ENCODE measurements around the gene NFYA.
A peak's percentile ranks its signal among the peaks of the same experiment; 100 is the strongest.
"Not testable (repeated sequence)": the region's sequence is repeated elsewhere in the genome, so short reads cannot be mapped to it uniquely, and the experiment has no call there.

The NFYA gene

DNA sequence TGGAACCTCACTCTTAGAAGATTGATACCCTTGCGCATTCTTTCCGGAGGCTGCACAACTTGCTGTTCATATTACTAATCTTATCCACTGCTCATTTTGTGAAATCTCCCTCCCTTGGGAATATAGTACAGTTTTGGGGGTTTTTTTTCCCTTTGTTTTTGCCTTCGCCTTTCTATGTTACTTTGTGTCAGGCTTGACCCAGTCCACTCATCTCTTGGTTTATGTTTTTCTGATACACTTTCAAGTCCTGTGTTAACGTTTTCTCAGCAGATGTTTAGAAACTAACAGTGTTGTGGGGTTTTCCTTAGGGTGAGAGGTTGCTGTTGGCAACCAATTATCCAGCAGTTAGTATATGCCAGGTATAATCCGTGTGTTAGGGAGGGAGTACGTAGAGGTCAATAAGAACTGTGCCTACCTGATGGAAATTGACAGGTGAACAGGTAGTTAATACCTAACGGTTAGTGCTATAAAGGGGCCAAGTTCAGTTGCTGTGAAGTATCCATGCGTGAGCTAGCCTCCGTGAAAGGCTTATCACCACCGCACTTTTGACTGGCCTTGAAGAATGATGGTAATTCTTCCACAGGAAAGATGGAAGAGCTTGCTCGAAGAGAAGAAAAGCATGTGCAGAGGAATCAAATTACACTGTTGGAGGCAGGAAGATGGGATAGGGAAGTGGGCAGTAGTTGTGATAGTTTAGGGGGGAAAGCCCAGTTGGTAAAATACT lies 1.4 kb downstream of the NFYA start:
- peak; percentile 20 for DNase-seq

DNA sequence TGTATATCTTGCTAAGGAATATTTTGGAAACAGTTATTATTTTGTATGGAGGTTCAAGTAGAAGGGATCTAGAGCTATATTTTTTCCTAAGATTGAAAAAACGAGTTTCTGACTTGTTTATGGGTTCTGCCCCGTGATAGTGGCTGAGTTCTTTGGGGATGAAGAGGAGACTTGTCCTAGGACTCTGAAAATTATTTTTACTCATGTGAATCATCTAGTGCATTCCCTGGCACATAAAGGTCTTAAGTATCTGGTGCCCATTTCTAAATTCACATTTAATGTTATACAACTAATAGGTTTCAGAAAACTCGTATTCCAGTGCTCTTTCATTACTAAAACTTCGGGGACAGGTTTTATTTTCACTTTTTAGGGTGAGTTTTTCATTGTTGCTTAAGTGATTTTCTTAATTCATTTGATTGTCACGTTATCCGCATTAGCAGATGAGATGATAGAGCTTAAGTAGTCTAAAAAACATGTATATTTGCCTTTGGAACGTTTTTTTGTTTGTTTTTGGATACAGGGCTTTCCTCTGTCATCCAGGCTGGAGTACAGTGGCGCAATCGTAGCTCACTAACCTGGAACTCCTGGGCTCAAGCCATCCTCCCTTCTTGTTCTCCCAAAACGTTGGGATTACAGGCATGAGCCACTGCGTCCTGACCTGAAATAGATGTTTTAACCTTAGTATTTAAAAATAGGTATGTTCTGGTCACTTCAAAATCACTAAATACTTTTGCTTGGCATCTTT lies 2.1 kb downstream of the NFYA start:
- no peak for DNase-seq

DNA sequence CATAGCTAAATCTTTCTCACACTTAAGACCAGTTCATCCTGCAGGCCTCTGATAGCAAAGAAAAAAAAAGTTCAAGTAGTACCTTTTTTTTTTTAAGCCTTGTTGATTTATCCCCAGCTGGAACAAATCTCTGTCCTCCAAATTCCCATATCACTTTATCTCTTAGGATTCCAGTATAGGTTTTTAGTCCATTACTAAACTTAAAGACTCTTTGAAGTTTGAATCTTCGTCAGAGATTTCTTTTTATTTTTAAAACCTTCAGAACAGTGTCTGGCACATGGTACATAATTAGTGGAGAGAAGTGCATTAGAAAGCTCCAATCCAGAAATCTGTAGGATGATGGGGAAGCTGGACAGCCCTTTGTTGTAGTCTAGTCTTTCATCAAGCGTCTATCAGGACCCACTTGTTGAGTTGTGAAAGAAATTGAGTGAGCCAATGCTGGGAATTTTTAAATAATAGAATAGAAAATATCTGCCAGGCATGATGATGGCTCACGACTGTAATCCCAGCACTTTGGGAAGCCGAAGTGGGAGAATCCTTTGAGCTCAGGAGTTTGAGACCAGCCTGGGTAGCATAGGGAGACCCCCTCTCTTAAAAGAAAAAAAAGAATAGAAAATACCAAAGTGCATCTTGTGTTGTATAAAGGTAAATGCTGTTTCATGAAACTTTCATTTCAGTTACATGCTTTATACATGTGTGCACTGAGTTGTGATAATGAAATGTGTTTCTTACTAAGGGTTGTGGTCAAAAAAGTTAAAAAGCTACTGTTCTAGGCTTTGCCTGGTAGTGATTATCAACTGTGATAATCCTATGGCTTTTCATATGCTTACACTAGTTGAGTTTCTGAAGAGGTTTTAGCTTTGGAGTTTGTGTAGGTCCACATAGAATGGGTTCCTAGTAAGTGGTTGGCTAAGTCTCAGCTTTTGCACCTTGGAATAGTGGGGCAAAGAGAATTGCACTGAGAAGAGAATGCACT lies 3.2 kb downstream of the NFYA start:
- no peak for DNase-seq

DNA sequence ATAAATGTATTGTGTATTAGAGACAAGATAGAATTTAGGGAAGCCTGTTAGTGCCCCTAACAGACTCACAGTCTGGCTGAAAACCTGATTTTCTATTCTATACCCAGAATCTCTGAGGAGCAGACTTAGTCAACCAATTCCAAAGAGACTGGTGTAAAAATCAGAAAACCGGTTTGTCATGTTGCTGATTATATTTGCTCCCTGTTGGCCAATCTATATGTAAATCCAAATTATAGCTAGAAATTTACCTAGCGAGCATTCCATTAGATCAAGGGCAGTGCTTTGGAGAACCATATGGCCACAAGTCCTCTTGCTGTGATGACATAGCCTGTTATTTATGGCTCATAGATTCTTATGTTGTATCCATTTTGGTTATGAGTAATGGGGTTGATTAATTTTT lies 4.8 kb downstream of the NFYA start:
- no peak for DNase-seq

DNA sequence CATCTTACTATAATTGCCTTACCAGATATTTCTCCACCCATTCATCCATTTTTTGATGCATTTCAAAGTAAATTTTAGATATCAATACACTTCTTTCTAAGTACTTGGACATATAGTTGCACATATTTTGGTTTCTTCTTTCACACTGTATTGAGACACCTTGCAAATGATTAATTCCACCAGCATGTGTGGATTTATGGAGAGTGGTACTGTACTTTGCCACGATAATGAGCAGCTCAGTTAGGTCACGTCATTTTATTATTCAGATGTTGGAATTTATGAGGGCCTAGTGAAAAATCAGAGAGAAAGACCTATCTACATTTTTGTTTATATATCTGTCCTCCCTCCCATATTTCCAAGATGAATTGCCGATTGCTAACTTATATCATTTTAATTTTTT lies 5.3 kb downstream of the NFYA start:
- no peak for DNase-seq

DNA sequence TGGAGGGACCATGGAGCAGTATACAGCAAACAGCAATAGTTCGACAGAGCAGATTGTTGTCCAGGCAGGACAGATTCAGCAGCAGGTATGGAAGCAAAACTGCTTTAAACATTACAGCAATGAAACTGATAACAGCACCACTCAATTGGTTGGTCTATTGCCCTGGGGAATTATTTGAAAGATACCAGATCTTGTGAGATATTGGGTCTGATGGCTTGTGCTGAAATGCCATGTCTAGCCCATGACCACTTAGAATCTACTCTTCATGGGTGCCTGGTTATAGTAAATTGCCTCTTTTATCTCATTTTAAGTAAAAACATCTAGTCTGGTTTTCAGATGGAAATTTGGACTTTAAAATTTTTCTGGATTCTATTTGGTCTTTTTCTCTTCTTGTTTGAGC lies 6.3 kb downstream of the NFYA start:
- no peak for DNase-seq

DNA sequence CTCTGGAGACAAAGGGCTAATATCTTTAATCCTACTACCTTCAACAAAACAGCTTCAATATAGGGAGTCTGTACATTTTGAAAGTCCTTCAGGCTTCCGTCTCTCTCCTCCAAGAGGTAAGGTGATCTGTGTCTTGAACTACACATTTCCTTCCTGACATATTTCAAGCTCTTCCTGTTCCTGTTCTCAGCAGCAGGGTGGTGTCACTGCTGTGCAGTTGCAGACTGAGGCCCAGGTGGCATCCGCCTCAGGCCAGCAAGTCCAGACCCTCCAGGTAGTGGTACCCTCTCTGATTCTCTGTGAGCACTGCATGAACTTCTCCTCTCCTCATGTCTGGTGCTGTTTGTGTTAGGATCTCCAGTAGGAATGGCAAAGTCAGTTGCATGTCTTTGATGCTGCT lies 7.8 kb downstream of the NFYA start:
- DNase-seq = no peak

DNA sequence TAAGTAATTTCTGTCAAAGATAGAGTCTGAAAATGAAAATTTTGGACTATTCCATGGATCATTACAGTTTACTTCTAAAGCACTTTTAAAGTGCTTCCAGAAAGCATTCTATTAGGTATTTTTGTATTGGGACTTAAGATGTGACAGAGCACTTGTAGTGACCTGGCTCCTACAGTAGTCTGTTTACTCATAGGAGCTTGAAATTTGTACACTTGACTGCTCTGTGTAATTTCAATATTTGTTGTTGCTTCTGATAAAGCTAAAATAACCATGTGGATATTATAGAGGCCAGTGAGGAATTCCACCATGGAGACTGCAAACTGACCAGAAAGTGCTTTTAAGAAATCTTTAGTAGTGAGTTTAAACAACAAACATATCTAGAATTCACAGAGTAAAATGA lies 10.3 kb downstream of the NFYA start:
- DNase-seq = no peak

DNA sequence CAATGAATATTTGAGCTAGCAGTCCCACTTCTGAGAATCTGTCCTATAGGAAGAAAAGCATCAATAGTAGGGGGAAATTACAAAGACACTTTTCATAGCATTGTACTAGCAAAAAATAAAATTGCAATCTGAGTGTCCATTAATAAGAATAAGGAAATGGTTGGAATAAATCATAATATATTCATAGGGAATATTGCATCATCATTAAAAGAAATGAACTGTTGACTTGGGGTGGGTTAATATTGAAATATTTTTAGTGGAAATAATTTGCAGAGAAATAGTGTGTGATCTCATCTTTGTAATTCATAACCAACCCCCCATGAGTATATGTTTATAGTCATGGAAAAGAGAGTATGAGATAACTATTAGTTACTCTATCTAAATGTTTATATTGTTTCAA lies 12.4 kb downstream of the NFYA start:
- DNase-seq = no peak

DNA sequence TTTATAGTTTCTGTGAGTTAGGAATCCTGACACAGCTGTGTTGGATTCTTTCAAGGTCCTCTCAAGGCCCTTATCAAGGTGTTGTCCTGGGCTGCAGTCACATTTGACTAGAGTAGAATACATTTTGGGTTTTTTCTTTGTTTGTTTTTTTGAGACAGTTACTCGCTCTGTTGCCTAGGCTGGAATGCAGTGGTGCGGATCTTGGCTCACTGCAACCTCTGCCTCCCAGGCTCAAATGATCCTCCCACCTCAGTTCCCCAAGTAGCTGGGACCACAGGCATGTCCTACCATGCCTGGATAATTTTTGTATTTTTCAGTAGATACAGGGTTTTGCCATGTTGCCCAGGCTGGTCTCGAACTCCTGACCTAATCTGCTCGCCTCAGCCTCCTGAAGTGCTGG lies 15.7 kb downstream of the NFYA start:
- peak; percentile 33 for DNase-seq

DNA sequence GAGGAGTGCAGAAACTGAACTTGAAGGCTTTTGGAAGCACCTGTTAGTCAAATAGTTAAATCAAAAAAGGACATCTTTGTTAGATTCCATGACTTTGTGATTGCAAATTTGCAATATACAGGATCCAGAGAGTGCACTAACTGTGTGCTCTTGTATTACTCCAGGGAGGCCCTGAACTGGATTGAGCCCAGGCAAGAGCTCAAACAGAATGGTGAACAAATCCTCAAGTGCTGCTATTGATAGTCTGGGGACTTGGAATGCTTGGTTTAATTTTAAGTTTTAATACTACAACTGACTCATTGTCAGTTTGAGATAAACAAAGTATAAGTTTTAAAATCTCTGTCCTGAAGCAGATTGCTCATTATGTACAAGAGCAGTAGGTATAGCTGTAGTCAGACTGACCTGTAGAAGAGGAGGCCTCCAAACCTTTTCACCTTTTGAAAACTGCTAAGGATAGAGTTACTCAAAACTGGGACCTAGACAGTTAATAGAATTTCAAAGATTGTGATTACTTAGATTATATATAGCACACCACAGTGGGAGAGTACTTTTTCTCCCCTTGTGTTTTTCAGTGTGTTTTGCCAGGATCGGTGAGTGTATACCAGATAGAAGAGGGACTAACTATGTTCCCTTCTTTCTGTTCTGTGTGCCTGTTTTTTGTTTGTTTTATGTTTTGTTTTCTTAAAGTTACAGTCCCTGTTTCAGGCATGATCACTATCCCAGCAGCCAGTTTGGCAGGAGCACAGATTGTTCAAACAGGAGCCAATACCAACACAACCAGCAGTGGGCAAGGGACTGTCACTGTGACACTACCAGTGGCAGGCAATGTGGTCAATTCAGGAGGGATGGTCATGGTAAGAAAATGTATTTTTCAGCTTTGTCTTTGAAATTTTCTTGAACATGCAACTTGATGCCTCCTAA lies 18.3 kb downstream of the NFYA start:
- no peak for DNase-seq

DNA sequence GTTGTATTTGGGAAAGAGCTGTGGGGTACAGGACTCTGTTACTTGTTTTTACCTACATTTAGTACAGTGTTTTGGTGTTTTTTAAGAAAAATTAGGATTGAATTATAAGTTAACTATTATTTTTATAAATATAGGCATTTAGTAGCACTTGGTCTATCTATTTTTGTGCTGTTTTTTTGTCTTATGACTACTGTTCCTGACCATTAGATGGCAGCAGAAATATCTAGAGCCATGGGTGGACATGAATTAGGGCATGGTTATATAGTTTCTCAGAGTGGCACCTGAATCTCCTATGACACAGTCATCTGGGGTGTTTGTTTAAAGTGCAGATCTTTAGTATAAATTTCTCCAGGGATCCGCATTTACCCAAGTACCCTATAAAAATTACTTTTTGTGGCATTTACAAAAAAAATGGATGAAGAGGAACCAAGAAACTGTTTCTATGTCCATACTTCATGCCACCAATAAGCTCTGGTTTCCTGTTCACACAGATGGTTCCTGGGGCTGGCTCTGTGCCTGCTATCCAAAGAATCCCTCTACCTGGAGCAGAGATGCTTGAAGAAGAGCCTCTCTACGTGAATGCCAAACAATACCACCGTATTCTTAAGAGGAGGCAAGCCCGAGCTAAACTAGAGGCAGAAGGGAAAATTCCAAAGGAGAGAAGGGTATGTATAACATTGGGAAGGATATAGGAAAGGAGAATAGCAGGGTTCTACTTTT lies 19.8 kb downstream of the NFYA start:
- DNase-seq = peak; percentile 22

DNA sequence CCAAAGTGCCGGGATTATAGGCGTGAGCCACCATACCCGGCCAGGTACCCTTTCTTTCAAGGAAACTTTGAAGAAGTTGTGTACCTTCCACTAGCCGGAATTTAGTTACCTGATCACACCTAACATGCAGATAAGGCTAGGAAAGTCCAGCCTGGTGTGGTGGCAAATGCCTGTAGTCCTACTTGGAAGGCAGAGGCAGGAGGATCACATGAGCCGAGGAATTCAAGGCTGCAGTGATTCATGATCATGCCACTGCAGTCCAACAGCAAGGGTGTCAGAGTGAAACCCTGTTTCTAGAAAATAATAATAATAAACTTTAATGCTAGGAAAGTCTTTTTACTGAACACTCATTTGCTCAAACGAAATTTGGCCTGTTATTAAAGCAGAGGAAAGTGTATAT lies 21.0 kb downstream of the NFYA start:
- no peak for DNase-seq

DNA sequence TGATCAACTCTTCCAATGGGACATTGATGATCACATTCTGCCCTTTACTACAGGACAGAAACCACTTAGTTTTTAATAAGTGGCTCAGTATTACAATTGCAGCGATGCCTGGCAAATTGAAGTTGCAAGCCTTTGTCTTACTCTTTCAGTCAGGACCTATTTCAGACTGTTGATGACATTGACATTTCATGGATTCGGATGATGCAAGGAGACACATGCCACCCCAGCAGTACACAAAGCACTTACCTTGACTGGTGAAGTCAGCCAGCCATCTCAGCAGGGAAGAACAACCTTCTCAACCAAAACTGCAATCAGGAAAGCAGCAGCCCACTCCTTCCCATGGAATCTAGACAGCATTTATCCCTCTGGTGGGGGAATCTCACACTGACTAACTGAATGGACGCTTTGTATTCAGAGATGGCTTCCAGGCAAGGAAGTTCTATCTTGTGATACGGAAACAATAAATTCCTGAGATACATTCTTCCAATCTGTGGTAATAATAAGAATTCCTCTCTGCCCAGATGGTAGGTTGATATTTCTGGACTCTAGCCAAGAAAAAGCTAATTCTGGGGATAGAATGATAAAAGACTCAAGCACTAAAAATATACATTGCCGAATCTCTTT lies 24.8 kb downstream of the NFYA start:
- DNase-seq = peak; percentile 86

DNA sequence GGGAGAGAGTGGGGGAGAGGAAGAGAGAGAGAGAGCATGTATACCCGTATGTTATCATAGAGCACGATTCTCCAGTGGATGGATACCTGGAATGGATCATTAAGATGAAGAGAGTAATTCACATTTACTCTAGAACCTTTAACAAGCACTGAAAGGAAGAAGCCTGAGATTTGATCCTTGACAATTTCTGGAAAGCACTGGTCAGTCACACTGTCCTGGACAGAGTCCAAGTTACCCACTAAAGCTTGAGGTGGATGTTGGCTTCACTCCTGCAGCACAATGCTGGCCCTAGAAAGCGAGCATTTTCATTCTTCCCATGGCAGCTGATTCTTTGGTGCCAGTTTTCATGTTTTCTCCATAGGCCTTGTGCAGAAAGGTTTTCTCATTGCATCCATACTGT lies 25.6 kb downstream of the NFYA start:
- DNase-seq = no peak

DNA sequence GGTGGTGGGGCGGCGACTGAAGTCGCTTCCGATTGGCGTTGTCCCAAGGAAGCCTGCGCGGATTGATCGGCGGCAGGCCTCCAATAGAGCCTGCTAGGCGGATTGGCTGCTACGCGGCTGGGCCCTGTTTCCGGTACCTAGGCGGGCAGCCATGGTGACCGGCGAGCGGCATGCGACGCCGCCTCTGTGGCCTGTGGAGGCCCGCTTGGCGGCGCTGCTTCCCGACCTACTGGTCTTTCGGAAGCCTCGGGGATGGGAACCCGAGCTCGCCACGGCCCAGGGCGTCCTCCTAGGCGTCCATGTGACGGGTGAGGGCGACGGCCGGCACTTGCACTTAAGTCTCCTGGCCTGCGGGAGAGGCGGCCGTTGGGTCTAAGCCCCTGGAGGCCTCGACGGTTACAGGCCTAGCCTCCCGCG lies 28.1 kb downstream of the NFYA start:
- no peak for DNase-seq

DNA sequence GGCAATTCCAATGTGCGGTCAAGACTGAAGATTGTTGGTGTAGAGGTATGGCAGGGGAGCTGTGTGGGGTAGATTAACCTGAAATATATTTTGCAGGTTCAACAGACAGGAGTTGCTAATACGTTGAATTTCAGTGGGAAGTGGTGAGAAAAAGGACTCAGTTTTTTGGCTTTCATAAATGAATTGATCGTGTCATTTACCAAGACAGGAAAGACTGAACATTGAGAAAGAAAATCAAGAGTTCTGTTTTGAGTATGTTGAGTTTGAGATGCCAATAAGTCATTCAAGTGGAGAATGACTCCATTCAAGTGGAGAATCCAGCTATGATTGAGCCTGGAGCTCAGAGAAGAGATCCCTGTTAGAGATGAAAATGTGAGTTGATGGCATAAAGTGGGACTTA lies 31.1 kb downstream of the NFYA start:
- DNase-seq = no peak

DNA sequence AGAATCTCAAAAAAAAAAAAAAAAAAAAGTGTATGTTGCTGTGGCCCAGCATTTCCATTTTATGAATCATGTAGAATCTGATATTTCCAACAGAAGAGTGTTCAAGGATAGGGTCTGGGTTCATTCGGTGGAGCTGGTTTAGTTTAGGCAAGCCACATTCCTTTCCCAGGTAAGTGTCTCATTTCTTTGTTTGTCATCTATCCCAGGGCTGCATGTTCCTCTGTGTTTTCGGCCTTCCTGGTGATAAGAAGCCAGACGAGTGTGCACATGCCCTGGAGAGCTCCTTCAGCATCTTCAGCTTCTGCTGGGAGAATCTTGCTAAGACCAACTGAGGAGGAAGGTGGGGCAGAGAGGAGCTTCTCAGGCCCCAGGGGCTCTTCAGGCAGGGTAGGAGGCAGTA lies 38.2 kb downstream of the NFYA start:
- no peak for DNase-seq

DNA sequence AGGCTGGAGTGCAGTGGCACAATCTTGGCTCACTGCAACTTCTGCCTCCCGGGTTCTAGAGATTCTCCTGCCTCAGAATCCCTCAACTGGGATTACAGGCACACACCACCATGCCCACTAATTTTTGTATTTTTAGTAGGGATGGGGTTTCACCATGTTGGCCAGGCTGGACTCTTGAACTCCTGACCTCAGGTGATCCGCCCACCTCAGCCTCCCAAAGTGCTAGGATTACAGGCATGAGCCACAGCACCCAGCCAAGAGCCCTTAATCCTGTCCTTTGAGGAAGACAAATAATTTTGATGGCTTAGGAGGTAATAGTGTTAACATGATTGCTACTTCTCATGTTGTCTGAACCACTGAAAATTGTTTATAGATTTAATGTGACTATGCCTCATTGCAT lies 42.3 kb downstream of the NFYA start:
- DNase-seq = not testable (repeated sequence)

DNA sequence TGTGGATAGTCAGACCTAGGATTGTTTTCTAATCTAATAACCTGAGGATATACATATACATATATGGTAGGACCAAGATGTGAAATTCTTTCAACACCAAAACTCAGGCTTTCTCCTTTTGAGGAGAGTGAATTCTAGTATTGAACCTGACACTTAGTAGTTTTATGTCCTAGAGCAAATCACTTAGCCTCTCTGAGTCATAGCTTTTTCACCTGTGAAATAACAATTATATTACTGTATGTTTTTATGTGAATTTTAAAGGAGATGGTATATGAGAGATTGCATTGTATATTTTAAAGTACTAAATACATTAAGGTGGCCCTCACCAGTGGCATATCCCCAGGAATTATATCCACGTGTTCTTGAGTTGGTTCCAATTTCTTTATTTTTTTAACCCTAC lies 46.7 kb downstream of the NFYA start:
- no peak for DNase-seq

DNA sequence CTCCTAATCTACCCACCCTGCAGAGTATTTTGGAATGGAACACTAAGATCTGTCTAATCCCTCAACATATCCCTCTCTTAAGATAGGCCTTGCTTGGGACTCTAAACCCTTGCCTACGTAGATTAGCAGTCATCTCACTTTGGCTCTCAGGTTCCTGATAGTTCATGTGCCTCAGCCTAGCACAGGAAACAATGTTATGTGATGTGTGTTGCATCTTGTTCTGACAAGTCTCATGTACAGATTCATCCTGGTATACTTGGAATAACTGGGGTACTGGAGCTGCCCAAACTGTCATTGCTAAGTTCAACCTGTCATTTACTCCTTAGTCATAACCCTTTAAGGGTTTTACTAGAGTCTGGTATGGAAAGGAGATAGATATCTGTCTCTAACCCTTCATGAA lies 47.3 kb downstream of the NFYA start:
- DNase-seq = no peak

Measured in fibroblast of skin of back (primary cell).